B cell (primary cell): ENCODE measurements around the gene TGFA. TPM values are rescaled to one million over a fixed set of nuclear protein-coding genes. Genes with fewer than 3 reads are reported as not detected.

Source experiments
- ATAC-seq: fragments of 200-7000 bp; cut with Tn5 transposase; one replicate; pipeline ENCODE4 v1.10.0; 2021; ENCODE audit warnings: low read depth, mild to moderate bottlenecking, moderate number of reproducible peaks, moderate library complexity
- CTCF ChIA-PET: fragments of 350-600 bp; sonication (Branson Sonifier 250); formaldehyde crosslinking; loops from one replicate; lab custom pipeline; 2021; ENCODE audit warnings: antibody characterized with exemption, inconsistent platforms; lab: Charles Lee
- POLR2A ChIA-PET: fragments of 350-600 bp; sonication (Branson Sonifier 250); formaldehyde crosslinking; loops from one replicate; lab custom pipeline; 2021; ENCODE audit warnings: antibody characterized with exemption; lab: Charles Lee
- DNase-seq: peaks from one replicate; pipeline ENCODE4 v3.0.0; 2013
- H2AFZ ChIP-seq: 2 replicates; pipeline ENCODE4 v1.6.1; 2012; ENCODE audit warnings: mild to moderate bottlenecking, low read depth, low read length; ENCODE audit not compliant: insufficient read depth, poor library complexity, severe bottlenecking
- H3K27ac ChIP-seq, 2 donors: 1 replicate in 1 of 2; 2 replicates in 1 of 2; pipeline ENCODE4 v1.5.1; 2012 to 2013; ENCODE audit warnings: low read length in 2 of 2, mild to moderate bottlenecking in 2 of 2, moderate library complexity in 1 of 2
- H3K27me3 ChIP-seq, 4 experiments: fragments of 200-600 bp in 1 of 4; sonication (generic) in 1 of 4; replicated peaks in 1 of 4; 1 replicate in 2 of 4; 2 replicates in 2 of 4; pipeline versions ENCODE4 v1.6.1 to v1.7.0; 2013 to 2016; ENCODE audit warnings: low read length in 3 of 4, mild to moderate bottlenecking in 2 of 4, mixed read lengths in 1 of 4, moderate library complexity in 1 of 4; ENCODE audit not compliant: insufficient read depth in 4 of 4, control insufficient read depth in 3 of 4; ENCODE audit errors: control extremely low read depth in 1 of 4
- H3K36me3 ChIP-seq, 2 experiments: replicated peaks in 1 of 2; 1 replicate in 1 of 2; 2 replicates in 1 of 2; pipeline versions ENCODE4 v1.6.1 to v1.7.1; 2013; ENCODE audit warnings: low read length in 1 of 2; ENCODE audit not compliant: insufficient read depth in 2 of 2, control insufficient read depth in 1 of 2; ENCODE audit errors: control extremely low read depth in 1 of 2, extremely low read depth in 1 of 2
- H3K4me1 ChIP-seq, 2 donors: fragments of 200-600 bp in 1 of 2; sonication (generic) in 1 of 2; 1 replicate in 1 of 2; 2 replicates in 1 of 2; pipeline versions ENCODE4 v1.5.1 to v1.6.1; 2013 to 2017; ENCODE audit warnings: low read length in 2 of 2; ENCODE audit not compliant: control insufficient read depth in 2 of 2, insufficient read depth in 2 of 2
- H3K4me2 ChIP-seq: replicated peaks from 2 replicates; pipeline ENCODE3; 2012; ENCODE audit warnings: mild to moderate bottlenecking, low read depth, low read length; ENCODE audit not compliant: poor library complexity, severe bottlenecking
- H3K4me3 ChIP-seq, 5 experiments: fragments of 200-600 bp in 1 of 5; sonication (generic) in 1 of 5; 1 replicate in 3 of 5; 2 replicates in 2 of 5; pipeline versions ENCODE4 v1.5.1 to v1.7.0; 2011 to 2016; ENCODE audit warnings: low read length in 4 of 5, mild to moderate bottlenecking in 4 of 5, low read depth in 2 of 5, control low read depth in 1 of 5, moderate library complexity in 1 of 5; ENCODE audit not compliant: insufficient read depth in 1 of 5; ENCODE audit errors: control extremely low read depth in 1 of 5, extremely low read depth in 1 of 5
- H3K79me2 ChIP-seq: fragments of 200-600 bp; sonication (generic); one replicate; pipeline ENCODE4 v1.6.0; 2016; ENCODE audit warnings: low read length; ENCODE audit not compliant: control insufficient read depth, insufficient read depth
- H3K9ac ChIP-seq: fragments of 200-600 bp; sonication (generic); 2 replicates; pipeline ENCODE4 v1.6.1; 2017; ENCODE audit warnings: mild to moderate bottlenecking, low read length, moderate library complexity
- H3K9me3 ChIP-seq, 3 donors: one replicate each; pipeline versions ENCODE4 v1.6.1 to v1.7.1; 2013; ENCODE audit warnings: low read length in 2 of 3; ENCODE audit not compliant: control insufficient read depth in 2 of 3, insufficient read depth in 1 of 3; ENCODE audit errors: control extremely low read depth in 1 of 3
- H4K20me1 ChIP-seq: 2 replicates; pipeline ENCODE4 v1.6.0; 2012; ENCODE audit warnings: mild to moderate bottlenecking, low read length; ENCODE audit not compliant: insufficient read depth, control insufficient read depth, poor library complexity, severe bottlenecking
- H3K27ac Mint-ChIP-seq: one replicate; pipeline ENCODE4 v1.8.0; 2021; ENCODE audit warnings: mixed read lengths
- H3K27me3 Mint-ChIP-seq: one replicate; pipeline ENCODE4 v1.8.0; 2021; ENCODE audit warnings: mixed read lengths
- H3K4me1 Mint-ChIP-seq: one replicate; pipeline ENCODE4 v1.8.0; 2021; ENCODE audit warnings: mixed read lengths
- H3K4me3 Mint-ChIP-seq: one replicate; pipeline ENCODE4 v1.8.0; 2021; ENCODE audit warnings: mixed read lengths
- H3K9me3 Mint-ChIP-seq: one replicate; pipeline ENCODE4 v1.8.0; 2022; ENCODE audit warnings: mixed read lengths; ENCODE audit not compliant: insufficient read depth
- CTCF ChIP-seq: fragments of 200-600 bp; IDR thresholded peaks from one replicate; pipeline ENCODE4 v1.8.0; 2022; ENCODE audit warnings: antibody characterized with exemption, mild to moderate bottlenecking
- EZH2 ChIP-seq: IDR thresholded peaks from 2 replicates; pipeline ENCODE4 v1.6.1; 2012; ENCODE audit warnings: borderline replicate concordance, low read depth, mild to moderate bottlenecking, moderate library complexity, low read length; ENCODE audit not compliant: insufficient read depth, poor library complexity, severe bottlenecking
- WGBS: methylation state at CpG from one replicate; pipeline ENCODE4 v1.1.5; 2013; ENCODE audit warnings: missing lambda C conversion rate; ENCODE audit not compliant: insufficient coverage; 5-methylcytosine and 5-hydroxymethylcytosine counted together
- intact Hi-C: fragments of 100-400 bp; cut with micrococcal nuclease; formaldehyde crosslinking; loops from one replicate; pipeline ENCODE4 v1.10.0; 2022
- polyA plus RNA-seq: library from polyadenylated mRNA; depleted of rRNA; stranded (reverse); fragments of >200 nt; gene quantifications from 2 replicates; pipeline ENCODE4 v1.2.3, GENCODE V29; 2012
- total RNA-seq, 2 donors: library from RNA; stranded (reverse); fragments of 120-200 nt in 1 of 2; gene quantifications; 1 replicate in 1 of 2; 2 replicates in 1 of 2; pipeline versions ENCODE4 v1.2.3 to v1.2.4, GENCODE V29; 2013 to 2022

Gene TGFA
- total and polyA plus RNA-seq, 2 donors (not counting 1 experiment from before 2014, with no cell fraction given) = 0.04 TPM; not detected in 1

GRCh38 chr2:70596293-70596692 is 42.7 kb upstream of the TGFA start:
- intact Hi-C loops = no loop called here
- Histone ChIP-seq H3K27ac (no peak overlapping the region), H2AFZ (no peak overlapping the region), H3K4me2 (no peak overlapping the region), H3K36me3 (no peaks in the 10 kb centered on the region), H3K9ac (no peak overlapping the region), H3K27me3 (peaks cover 0 to 3% (median 0%) of the 10 kb centered on the region in 4 experiments), H3K4me1 (no peaks in the 10 kb centered on the region), H3K9me3 (peaks cover 0 to 2% (median 0%) of the 10 kb centered on the region in 3 donors), H4K20me1 (no peaks in the 10 kb centered on the region), H3K4me3 (no peak overlapping the region), H3K79me2 (no peaks in the 10 kb centered on the region)
- no peak overlapping the region for H3K27ac Mint-ChIP-seq
- 78% methylated on average over 6 of the region's 6 CpGs for WGBS
- no peak overlapping the region for H3K4me3 Mint-ChIP-seq
- ATAC-seq (no peak), DNase-seq (no peak)
- TF ChIP-seq EZH2 = no peak
- TF ChIP-seq CTCF = no peak
- peaks cover 23% of the 10 kb centered on the region for H3K27me3 Mint-ChIP-seq
- ChIA-PET CTCF (no interaction called here), POLR2A (no interaction called here)
- no peaks in the 10 kb centered on the region for H3K9me3 Mint-ChIP-seq
- no peaks in the 10 kb centered on the region for H3K4me1 Mint-ChIP-seq

GRCh38 chr2:70583091-70583490 is 29.5 kb upstream of the TGFA start:
- peaks cover 0 to 2% (median 0%) of the 10 kb centered on the region in 4 experiments for H3K27me3 ChIP-seq
- no peak overlapping the region for H3K9ac ChIP-seq
- ChIA-PET POLR2A (no interaction called here), CTCF (interaction anchor here (1.6 kb wide), 1 partner anchor 34 kb away, joined by 4 read pairs; no protein-coding TSS in a partner anchor)
- intact Hi-C loops = no loop called here
- 100% methylated on average over 6 of the region's 7 CpGs for WGBS
- H4K20me1 ChIP-seq = no peaks in the 10 kb centered on the region
- H3K79me2 ChIP-seq = no peaks in the 10 kb centered on the region
- H3K4me2 ChIP-seq = no peak overlapping the region
- Mint-ChIP-seq H3K27me3 (peaks cover 16% of the 10 kb centered on the region), H3K4me3 (no peak overlapping the region), H3K27ac (no peak overlapping the region), H3K9me3 (no peaks in the 10 kb centered on the region), H3K4me1 (no peaks in the 10 kb centered on the region)
- no peaks in the 10 kb centered on the region for H3K9me3 ChIP-seq
- DNase-seq (no peak), ATAC-seq (no peak)
- H3K36me3 ChIP-seq = no peaks in the 10 kb centered on the region
- TF ChIP-seq EZH2 = no peak
- TF ChIP-seq CTCF = no peak
- H3K4me3 ChIP-seq = no peak overlapping the region
- H3K4me1 ChIP-seq = no peaks in the 10 kb centered on the region
- H3K27ac ChIP-seq = no peak overlapping the region
- H2AFZ ChIP-seq = no peak overlapping the region
